Osteocyte (in vitro differentiated cells): ENCODE data around the gene HECW1. TPM values are rescaled to one million over a fixed set of nuclear protein-coding genes. Genes with fewer than 3 reads are reported as not detected.
A peak's percentile ranks its signal among the peaks of the same experiment; 100 is the strongest.

Experiments used
- DNase-seq: peaks from one replicate; pipeline ENCODE4 v3.0.0; 2021; ENCODE audit warnings: mixed read lengths; ENCODE audit not compliant: unreplicated experiment; ENCODE audit errors: extremely low spot score
- H3K27ac Mint-ChIP-seq: one replicate; pipeline ENCODE4 v1.8.0; 2021; ENCODE audit warnings: mild to moderate bottlenecking, mixed read lengths; ENCODE audit not compliant: unreplicated experiment
- H3K27me3 Mint-ChIP-seq: one replicate; pipeline ENCODE4 v1.8.0; 2021; ENCODE audit warnings: mixed read lengths; ENCODE audit not compliant: unreplicated experiment
- H3K36me3 Mint-ChIP-seq: one replicate; pipeline ENCODE4 v1.8.0; 2021; ENCODE audit warnings: mixed read lengths; ENCODE audit not compliant: unreplicated experiment
- H3K4me1 Mint-ChIP-seq: one replicate; pipeline ENCODE4 v1.8.0; 2021; ENCODE audit warnings: mixed read lengths; ENCODE audit not compliant: unreplicated experiment
- H3K4me3 Mint-ChIP-seq: one replicate; pipeline ENCODE4 v1.8.0; 2021; ENCODE audit warnings: mild to moderate bottlenecking, moderate library complexity, mixed read lengths; ENCODE audit not compliant: unreplicated experiment
- H3K9me3 Mint-ChIP-seq: one replicate; pipeline ENCODE4 v1.8.0; 2021; ENCODE audit warnings: mixed read lengths; ENCODE audit not compliant: unreplicated experiment
- CTCF ChIP-seq: fragments of 200-600 bp; sonication (generic); IDR thresholded peaks from 2 replicates; pipeline ENCODE4 v1.5.0; 2021; ENCODE audit warnings: antibody characterized with exemption, mild to moderate bottlenecking, moderate library complexity
- microRNA-seq: library from miRNA; unstranded; fragments of <30 nt; microRNA quantifications from one replicate; pipeline ENCODE4 v1.1.0, GENCODE V29; 2020; ENCODE audit not compliant: unreplicated experiment
- total RNA-seq: library from RNA; stranded (reverse); gene quantifications from 2 replicates; pipeline ENCODE4 v1.2.1, GENCODE V29; 2021

The HECW1 gene
- total RNA-seq, 1 donor from 2014 or later = 0.16 TPM

GRCh38 chr7:43612599-43613589 is 500.4 kb downstream of the HECW1 start:
- TF ChIP-seq CTCF = no peak
- Mint-ChIP-seq H3K9me3 (no peaks in the 10 kb centered on the region), H3K27me3 (no peaks in the 10 kb centered on the region), H3K4me3 (no peak overlapping the region), H3K4me1 (peaks cover 16% of the 10 kb centered on the region), H3K36me3 (peaks cover 29% of the 10 kb centered on the region), H3K27ac (peak overlapping the region; percentile 42)
- DNase-seq = no peak

Small RNA genes lying within 50 kb of the gene (microRNA-seq; reads per million reads assigned to microRNA genes)
- not detected for gene MIR3943

Other genes starting within 250 kb of the HECW1 start
- 5.9 and 9.9 TPM in 2 replicates for gene C7orf25, start 200.6 kb upstream of the HECW1 start, total RNA-seq
- gene PSMA2, start 180.5 kb upstream of the HECW1 start, total RNA-seq = 59.7 and 65.0 TPM in 2 replicates
- gene MRPL32, start 180.3 kb upstream of the HECW1 start, total RNA-seq = 46.5 and 49.0 TPM in 2 replicates